GM19035 (cell line): ENCODE data around the gene LRRC4B.

ENCODE experiments used
- ATAC-seq: cut with Tn5 transposase; IDR thresholded peaks from one replicate; pipeline ENCODE4 v1.9.1; 2021; ENCODE audit not compliant: unreplicated experiment

LRRC4B gene

GRCh38 chr19:50573741-50574461 lies 5.7 kb upstream of the LRRC4B start:
- no peak for ATAC-seq

DNA sequence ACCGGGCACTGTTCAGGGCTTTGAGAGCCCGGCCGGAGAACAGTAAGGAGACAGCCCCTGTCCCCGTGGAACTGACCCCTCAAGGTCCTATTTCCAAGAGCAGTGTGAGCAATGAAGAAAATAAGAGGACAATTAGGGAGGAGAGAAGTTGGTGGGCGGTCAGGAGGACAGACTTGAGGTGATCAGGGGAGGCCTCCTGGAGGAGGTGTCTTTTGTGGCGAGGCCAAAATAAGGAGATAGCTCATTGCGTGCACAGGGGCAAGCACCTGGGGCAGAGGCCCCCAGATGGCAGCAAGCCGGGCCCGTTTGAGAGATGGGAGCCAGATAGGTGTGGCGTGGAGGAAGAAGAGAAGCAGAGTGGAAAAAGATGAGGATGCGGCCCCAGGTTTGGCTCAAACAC lies 2.8 kb upstream of the LRRC4B start:
- no peak for ATAC-seq

DNA sequence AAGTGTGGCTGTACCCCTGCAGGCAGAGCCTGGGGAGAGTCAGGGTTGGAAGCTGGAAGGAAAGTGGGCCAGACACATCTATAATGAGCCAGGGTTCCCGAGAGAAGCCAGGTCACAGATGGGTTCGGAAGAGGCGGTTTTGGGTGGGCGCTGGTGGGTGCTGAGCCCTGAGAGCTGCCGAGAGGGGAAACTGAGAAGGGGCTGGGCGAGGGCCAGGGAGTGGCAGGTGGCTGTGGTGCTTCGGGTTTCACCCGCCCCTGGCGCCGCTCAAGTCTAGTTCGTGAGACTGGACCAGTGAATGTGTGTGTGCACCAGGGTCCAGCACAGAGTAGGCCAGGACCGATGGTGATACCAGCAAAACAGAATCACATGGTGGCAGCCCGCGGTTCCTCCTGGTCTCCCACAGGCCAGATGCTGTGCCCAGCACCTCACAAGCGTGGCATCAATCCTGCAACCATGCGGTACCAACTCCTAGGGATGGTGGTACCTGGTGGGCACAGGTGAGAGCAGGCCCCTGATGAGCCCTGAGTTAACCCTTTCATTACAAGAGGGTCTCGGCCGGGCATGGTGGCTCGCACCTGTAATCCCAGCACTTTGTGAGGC lies 1.8 kb upstream of the LRRC4B start:
- no peak for ATAC-seq

DNA sequence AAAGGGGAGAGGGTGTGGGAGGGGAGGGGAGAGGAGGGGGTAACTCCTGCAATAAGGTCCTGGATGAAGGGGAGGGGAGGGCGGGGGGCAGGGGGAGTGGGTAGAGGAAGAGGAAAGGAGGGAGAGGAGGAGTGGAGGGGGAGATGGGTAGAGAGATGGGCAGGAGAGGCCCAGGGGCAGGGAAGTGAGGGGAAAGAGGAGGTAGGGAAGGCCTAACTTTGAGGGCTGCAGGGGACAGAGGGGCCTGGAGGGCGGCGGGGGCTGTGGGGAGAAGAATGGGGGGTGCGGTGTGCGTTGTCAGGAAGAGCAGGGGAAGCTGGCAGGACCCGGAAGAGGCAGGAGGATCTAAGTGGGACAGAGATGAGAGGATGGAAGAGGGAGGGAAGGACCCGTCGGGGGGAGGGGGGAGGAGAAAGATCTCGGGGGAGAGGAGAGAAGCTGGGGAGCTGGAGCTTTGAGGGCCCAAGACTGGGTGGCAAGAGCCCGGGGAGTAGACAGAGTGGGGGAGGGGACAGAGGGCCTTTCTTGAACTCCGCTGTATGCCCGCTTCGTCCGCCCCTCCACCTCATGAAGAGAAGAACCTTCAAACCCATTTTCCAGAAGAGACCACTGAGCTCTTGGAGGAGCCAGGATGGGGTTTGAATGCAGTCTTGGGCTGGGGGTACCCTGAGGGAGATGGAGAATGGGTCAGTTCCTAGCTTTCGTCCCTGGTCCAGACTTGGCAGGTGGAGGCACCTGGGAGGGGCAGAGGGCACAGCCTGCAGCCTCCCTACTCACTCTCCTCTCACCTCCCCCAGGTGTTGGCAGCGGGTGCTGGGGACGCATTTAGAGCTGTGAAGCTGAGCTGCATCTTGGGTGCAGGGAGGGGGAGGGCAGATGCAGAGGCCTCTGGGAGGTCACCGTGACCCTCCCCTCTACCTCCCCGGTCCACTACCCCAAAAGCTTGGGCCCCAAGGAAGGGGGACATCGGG lies 778 bp upstream of the LRRC4B start:
- no peak for ATAC-seq

DNA sequence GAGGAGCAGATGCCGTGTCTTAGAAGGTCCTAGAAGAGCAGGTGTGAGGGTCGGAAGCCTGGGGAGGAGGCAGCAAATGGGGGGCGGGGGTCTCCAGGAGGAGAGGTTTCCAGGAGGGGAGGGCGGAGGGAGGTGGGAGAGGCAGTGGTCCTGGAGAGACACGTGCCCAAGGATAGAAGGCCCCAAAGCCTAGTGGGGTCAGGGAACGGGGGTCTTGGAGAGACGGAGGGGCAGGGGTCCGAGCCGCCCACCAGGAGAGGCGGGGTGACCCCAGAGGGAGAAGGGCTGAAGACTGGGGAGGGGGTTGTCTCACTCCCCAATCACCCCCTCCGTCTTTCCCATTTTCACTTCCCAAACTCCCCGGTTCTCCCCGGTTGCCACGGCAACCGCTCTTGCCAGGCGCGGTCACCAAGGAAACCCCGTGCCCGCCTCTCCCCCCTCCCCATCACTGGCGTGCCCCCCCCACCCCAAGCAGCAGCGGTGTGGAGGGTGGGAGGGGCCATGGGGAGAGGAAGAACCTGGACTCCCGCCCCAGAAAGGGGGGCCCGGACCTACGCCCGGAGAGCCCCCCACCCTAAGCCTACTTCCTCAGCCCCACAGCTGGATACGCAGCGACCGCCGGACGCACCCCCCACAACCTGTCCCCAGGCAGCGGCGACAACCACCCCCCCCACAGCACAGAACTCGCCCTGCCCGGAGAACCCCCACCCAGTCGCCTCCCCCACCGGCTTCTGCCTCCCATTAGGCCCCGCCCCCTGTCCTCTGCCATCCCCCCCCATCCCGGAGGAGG lies 988 bp downstream of the LRRC4B start:
- no peak for ATAC-seq

DNA sequence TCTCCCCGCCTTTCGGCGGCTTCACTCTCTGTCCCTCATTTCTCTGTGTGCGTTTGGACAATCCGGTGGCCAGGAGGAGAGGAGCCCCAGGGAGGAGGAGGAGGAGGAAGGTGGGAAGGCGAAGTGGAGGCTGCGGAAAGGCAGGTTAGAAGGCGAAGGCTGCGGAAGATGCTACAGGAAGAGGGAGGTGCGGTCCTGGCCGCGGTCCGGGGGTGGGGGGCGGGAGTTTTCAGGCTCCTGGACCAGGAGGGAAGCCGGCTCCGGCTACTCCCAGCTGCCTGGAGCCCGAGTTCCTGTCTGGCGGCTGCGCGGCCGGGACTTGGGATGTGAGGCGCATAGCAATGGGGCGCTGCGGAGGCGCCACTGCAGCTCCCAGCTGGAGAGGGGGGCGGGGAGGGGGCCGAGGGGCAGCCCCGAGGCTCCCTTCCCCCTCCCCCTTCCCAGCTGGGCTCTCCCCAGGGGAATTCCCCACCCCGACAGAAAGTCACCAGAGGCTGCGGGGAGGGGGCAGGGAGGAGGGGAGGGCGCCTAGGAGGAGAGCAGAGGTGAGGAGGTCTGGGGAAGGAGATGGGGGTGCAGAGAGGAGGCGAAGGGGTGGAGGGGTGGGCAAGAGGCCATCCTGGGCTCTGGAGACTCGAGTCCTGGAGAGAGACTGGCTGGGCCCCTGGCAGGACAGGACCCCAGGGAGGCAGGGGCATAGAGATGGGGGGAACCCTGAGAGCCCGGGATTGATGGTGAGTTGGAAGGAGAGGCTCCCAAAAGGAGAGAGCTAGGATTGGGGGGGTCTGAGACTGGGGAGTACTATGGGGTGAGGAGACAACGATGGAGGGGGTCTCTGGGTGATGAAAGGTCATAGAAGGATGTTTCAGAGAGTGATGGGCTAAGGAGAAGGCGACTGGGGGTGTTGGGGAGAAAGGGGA lies 2.0 kb downstream of the LRRC4B start:
- ATAC-seq, result no peak

GRCh38 chr19:50564229-50565105 lies 3.8 kb downstream of the LRRC4B start:
- ATAC-seq, result no peak

- no peak for ATAC-seq
These were observed 4.6 kb downstream of the LRRC4B start for GRCh38 chr19:50563597-50563996.

DNA sequence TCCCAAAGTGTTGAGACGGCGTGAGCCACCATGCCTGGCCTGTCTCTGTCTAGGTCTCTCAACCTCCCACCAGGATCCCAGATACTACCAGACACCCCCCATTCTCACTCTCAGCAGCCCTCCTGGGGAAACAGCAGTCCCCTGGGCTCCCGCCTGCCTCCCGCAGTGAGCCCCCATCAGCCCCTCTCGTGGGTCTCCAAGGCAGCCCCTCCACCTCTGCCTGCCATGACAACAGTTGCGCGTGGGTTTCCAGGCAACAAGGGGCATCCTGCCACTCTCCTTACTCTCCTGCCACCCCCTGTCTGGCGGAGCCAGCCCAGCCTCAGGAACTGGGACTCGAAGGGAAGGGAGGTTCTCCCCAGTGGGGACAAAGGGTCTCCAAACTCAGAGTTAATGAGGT lies 5.2 kb downstream of the LRRC4B start:
- ATAC-seq, result no peak

- ATAC-seq, result no peak
These were observed 5.9 kb downstream of the LRRC4B start for GRCh38 chr19:50562329-50562728.

DNA sequence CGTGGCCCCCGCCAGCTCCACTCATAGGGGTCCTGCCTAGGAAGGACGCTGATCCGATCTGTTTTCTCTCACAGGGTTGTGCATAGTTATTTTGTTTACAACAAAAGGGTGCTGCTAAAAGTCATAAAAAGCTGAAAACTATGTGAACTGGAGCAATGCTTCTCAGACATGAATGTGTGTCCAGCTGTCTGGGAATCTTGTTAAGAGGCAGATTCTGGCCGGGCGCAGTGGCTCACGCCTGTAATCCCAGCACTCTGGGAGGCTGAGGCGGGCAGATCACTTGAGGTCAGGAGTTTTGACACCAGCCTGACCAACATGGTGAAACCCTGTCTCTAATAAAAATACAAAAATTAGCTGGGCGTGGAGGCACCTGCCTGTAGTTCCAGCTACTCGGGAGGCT lies 8.6 kb downstream of the LRRC4B start:
- ATAC-seq, result no peak

- no peak for ATAC-seq
These were observed 9.8 kb downstream of the LRRC4B start for GRCh38 chr19:50558449-50558848.

GRCh38 chr19:50558039-50558438 lies 10.2 kb downstream of the LRRC4B start:
- ATAC-seq, result no peak

DNA sequence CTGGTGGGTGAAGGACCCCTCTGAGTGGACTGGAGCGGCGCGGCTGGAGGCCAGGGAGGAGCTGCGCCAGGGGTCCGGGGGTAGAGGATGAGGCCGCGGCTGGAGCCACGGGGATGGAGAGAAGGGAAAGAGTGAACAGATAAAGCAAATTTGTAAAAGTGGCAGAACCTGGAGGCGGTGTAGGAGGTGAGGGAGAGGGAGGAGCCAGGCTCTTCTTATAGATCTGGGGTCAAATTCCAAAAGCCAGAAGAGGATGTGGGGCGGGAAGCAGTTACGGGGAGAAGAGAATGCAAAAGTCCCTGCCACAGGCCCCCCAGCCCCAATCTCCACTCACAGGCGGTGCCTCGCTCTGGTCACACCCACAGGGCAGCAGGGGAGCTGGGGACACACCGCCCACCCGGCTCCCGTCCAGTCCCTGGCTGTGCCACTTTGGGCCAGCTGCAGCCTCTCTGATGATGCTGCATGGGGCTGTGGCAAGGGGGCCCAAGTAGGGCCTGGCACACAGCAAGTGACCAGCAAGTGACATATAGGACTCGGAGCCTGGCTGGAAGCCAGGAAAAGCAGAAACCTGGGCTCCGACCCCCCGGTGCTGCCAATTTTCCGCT lies 11.1 kb downstream of the LRRC4B start:
- ATAC-seq, result no peak

DNA sequence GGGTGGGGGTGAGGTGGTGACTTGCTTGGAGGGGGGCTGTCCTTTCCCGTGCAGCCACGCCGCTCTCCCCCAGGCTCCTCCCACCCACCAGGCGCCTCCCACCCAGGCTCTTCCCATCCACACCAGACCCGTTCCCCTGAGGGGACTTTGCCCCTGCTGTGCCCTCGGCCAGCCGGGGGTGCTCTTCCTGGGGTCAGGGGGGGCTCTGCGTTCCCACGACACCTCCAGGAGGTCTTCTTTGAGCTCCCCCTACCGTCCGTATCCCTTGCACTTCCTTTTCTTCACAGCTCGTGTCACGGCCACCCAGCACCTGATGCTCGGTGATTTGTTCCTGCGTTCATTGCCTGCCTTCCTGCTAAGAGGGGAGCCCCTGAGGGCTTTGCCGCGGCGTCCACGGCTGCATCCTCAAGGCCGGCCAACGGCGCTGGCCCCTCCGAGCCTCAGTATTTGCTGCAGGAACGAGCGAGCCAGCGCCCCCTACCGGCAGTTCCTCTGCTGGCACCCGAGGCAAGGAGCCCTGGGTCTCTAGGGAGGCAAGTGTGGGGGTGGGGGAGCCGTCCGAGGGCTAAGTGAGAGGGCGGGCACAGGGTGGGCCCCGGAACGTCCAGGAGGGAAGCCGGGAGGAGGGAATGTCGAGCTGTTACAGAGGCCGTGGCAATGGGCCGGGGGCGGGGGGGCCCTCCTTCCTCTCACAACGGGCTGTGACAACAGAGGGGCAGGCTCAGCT lies 11.8 kb downstream of the LRRC4B start:
- no peak for ATAC-seq

- no peak for ATAC-seq
These were observed 12.6 kb downstream of the LRRC4B start for GRCh38 chr19:50555450-50556281.

DNA sequence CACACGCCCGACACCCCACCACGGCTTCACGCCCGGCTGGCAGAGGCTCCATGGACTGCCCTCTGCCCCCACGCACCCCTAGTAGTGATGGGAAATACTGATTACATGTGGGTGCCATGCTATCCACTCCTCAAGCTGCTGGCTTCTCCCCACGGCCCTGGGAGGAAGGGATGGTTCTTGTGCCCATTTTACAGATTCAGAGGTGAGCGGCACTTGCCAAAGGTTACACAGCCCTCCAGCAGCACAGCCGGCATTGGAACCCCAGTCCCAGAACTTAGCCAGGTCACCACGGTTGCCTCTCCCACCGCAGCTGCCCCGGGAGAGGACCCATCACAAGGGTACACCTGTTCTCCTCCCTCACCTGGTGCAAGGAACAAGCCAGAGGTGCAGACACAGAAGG lies 13.2 kb downstream of the LRRC4B start:
- no peak for ATAC-seq
